Spinal cord (tissue), 10 donors: Measurements from ENCODE around the gene METTL26. TPM values are rescaled to one million over a fixed set of nuclear protein-coding genes. Genes with fewer than 3 reads are reported as not detected.

Experiments
- DNase-seq, 6 donors: peaks; one replicate each; pipeline versions ENCODE4 v3.0.0 to v3.0.0-alpha.2; 2013 to 2015; ENCODE audit warnings: low spot score in 6 of 6, low read depth in 4 of 6
- H3K27ac ChIP-seq: one replicate; pipeline ENCODE4 v1.5.1; 2013; ENCODE audit warnings: low read depth, low read length, control low read depth
- H3K27me3 ChIP-seq: one replicate; pipeline ENCODE4 v1.6.1; 2013; ENCODE audit warnings: low read length; ENCODE audit not compliant: control insufficient read depth, insufficient read depth
- H3K36me3 ChIP-seq: one replicate; pipeline ENCODE4 v1.6.1; 2013; ENCODE audit warnings: low read length; ENCODE audit not compliant: control insufficient read depth, insufficient read depth
- H3K4me1 ChIP-seq: one replicate; pipeline ENCODE4 v1.6.1; 2013; ENCODE audit warnings: low read length; ENCODE audit not compliant: control insufficient read depth, insufficient read depth
- H3K4me3 ChIP-seq: one replicate; pipeline ENCODE4 v1.5.1; 2013; ENCODE audit warnings: low read depth, low read length, control low read depth
- H3K9me3 ChIP-seq: one replicate; pipeline ENCODE4 v1.6.1; 2013; ENCODE audit warnings: low read length; ENCODE audit not compliant: control insufficient read depth, insufficient read depth
- WGBS: methylation state at CpG from one replicate; pipeline ENCODE4 v1.1.5; 2013; ENCODE audit warnings: missing lambda C conversion rate; ENCODE audit not compliant: insufficient coverage; 5-methylcytosine and 5-hydroxymethylcytosine counted together
- polyA plus RNA-seq, 2 donors: library from polyadenylated mRNA; unstranded; fragments of 120-200 nt; gene quantifications; one replicate each; pipeline ENCODE4 v1.2.1, GENCODE V29; 2013; ENCODE audit not compliant: insufficient read length in 2 of 2
- total RNA-seq, 2 donors: library from RNA; depleted of rRNA in 1 of 2; stranded (reverse); fragments of 120-200 nt in 1 of 2; fragments of >200 nt in 1 of 2; gene quantifications; one replicate each; pipeline versions ENCODE4 v1.2.3 to v1.2.4, GENCODE V29; 2013 to 2014
- donor health status: healthy.

METTL26 gene
- total and polyA plus RNA-seq, 4 donors = 26.8 to 124 (median 96.3) TPM

GRCh38 chr16:591892-592517 is 44.1 kb downstream of the METTL26 start:
- Histone ChIP-seq H3K36me3 (peaks cover 48% of the 10 kb centered on the region), H3K9me3 (no peaks in the 10 kb centered on the region), H3K27me3 (no peaks in the 10 kb centered on the region), H3K4me1 (peaks cover 57% of the 10 kb centered on the region), H3K4me3 (no peak overlapping the region), H3K27ac (no peak overlapping the region)
- DNase-seq = no peak
- WGBS = 88% methylated on average over 14 of the region's 15 CpGs

DNA sequence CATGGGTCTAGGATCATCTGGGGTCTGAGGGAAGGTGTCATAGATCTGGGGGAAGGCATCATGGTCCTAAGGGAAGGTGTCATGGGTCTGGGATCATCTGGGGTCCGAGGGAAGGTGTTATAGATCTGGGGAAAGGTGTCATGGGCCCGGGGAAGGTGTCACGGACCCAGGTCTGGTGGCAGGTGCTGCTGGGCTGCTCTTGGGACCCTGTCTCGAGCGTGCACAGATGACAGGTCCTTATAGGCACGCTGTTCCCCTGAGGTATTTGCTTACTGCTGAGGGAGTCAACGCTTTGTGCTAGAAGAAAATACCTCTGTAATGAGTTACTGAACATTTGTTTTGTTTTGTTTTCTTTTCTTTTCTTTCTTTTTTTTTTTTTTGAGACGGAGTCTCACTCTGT is 44.9 kb downstream of the METTL26 start:
- Histone ChIP-seq H3K4me3 (peak overlapping the region; percentile 82), H3K27me3 (no peaks in the 10 kb centered on the region), H3K9me3 (no peaks in the 10 kb centered on the region), H3K4me1 (peaks cover 65% of the 10 kb centered on the region), H3K27ac (no peak overlapping the region), H3K36me3 (peaks cover 43% of the 10 kb centered on the region)
- no peak for DNase-seq
- 75% methylated on average over 5 of the region's 8 CpGs for WGBS

DNA sequence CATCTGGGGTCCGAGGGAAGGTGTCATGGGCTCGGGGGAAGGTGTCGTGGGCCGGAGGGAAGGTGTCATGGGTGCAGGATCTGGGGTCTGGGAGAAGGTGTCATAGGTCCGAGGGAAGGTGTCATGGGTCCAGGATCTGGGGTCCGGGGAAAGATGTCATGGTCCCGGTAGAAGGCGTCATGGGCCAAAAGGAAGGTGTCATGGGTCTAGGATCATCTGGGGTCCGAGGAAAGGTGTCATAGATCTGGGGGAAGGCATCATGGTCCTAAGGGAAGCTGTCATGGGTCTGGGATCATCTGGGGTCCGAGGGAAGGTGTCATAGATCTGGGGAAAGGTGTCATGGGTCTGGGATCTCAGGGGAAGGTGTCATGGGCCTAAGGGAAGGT is 45.3 kb downstream of the METTL26 start:
- peak overlapping the region; percentile 82 for H3K4me3 ChIP-seq
- WGBS = 73% methylated on average over 10 of the region's 10 CpGs
- H3K9me3 ChIP-seq = no peaks in the 10 kb centered on the region
- DNase-seq = no peak
- H3K27me3 ChIP-seq = no peaks in the 10 kb centered on the region
- H3K36me3 ChIP-seq = peaks cover 40% of the 10 kb centered on the region
- H3K27ac ChIP-seq = no peak overlapping the region
- peaks cover 69% of the 10 kb centered on the region for H3K4me1 ChIP-seq

- Histone ChIP-seq H3K4me1 (peaks cover 74% of the 10 kb centered on the region), H3K4me3 (peak overlapping the region; percentile 82), H3K27ac (no peak overlapping the region), H3K9me3 (no peaks in the 10 kb centered on the region), H3K36me3 (peaks cover 39% of the 10 kb centered on the region), H3K27me3 (no peaks in the 10 kb centered on the region)
- no peak for DNase-seq
- WGBS = under 1% methylated on average over 71 of the region's 71 CpGs
Observed at GRCh38 chr16:590188-590814, 45.8 kb downstream of the METTL26 start.

GRCh38 chr16:589658-590187 is 46.4 kb downstream of the METTL26 start, which contains the start of gene RAB40C:
RAB40C (plus strand) TSS chr16:590066; CDS start chr16:590292, 226 bp downstream.
- peaks cover 76% of the 10 kb centered on the region for H3K4me1 ChIP-seq
- H3K4me3 ChIP-seq = peak within 1 kb of the TSS; percentile 82
- WGBS = under 1% methylated on average over 67 of the region's 67 CpGs
- peak; percentile 93 to 99 (median 95) for DNase-seq
- peaks cover 35% of the 10 kb centered on the region for H3K36me3 ChIP-seq
- H3K9me3 ChIP-seq = no peaks in the 10 kb centered on the region
- peak within 1 kb of the TSS; percentile 97 for H3K27ac ChIP-seq
- no peaks in the 10 kb centered on the region for H3K27me3 ChIP-seq

- H3K27me3 ChIP-seq = no peaks in the 10 kb centered on the region
- under 1% methylated on average over 107 of the region's 107 CpGs for WGBS
- H3K4me1 ChIP-seq = peaks cover 73% of the 10 kb centered on the region
- H3K27ac ChIP-seq = peak overlapping the region; percentile 97
- peak; percentile 91 to 99 (median 96) for DNase-seq
- H3K4me3 ChIP-seq = peak overlapping the region; percentile 81
- no peaks in the 10 kb centered on the region for H3K9me3 ChIP-seq
- peaks cover 32% of the 10 kb centered on the region for H3K36me3 ChIP-seq
Observed at GRCh38 chr16:588889-589657, 47.0 kb downstream of the METTL26 start.

- peak in 2 of 6 donors; percentile 60 to 64 for DNase-seq
- H3K4me3 ChIP-seq = peak overlapping the region; percentile 81
- 0% methylated on average over 21 of the region's 21 CpGs for WGBS
- H3K27ac ChIP-seq = peak overlapping the region; percentile 97
- H3K9me3 ChIP-seq = no peaks in the 10 kb centered on the region
- peaks cover 70% of the 10 kb centered on the region for H3K4me1 ChIP-seq
- H3K36me3 ChIP-seq = peaks cover 32% of the 10 kb centered on the region
- H3K27me3 ChIP-seq = no peaks in the 10 kb centered on the region
Observed at GRCh38 chr16:588639-588888, 47.5 kb downstream of the METTL26 start.

DNA sequence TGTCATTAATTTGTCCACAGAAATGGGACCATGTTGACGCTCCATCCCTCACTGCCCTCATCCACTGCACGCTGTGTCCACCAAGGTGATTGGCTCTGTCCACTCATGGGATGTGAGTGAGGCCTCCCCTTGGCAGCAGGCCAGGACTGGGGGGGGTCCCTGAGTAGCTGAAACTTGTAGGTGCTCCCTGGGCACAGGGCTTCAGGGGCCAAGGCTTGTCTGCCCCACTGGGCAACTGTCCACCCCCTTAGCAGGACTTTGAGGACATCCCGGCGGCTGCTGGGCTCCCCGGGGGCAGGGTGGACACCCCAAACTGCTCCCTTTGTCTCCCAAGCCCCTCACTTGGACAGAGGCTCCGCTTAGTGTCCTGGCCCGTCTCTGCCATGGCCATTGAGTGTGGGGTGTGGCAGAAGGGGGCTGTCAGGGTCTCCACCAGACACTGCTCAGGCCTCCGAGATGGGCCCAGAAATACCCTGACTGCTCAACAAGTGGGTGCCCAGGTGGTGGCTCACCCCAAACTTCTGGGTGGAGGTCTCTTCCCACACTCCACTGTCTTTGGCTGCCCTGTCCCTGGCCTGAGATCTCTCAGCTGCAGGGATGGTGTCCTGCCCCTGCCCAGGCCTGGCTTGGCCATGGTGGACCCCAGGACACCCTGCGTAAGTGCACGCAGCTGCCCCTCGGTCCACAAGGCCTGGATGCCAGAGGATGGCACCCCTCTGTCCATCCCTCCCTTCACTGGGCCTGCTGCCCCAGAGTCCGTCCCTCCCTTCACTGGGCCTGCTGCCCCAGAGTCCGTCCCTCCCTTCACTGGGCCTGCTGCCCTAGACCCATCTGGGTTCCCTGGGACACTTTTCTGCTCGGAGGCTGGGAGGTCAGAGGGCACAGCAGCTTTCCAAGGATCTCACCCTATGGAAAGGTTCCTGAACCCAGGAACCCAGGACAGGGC is 49.2 kb downstream of the METTL26 start:
- Histone ChIP-seq H3K27me3 (no peaks in the 10 kb centered on the region), H3K4me1 (peaks cover 62% of the 10 kb centered on the region), H3K27ac (no peak overlapping the region), H3K4me3 (no peak overlapping the region), H3K36me3 (peaks cover 32% of the 10 kb centered on the region), H3K9me3 (no peaks in the 10 kb centered on the region)
- no peak for DNase-seq
- WGBS = 77% methylated on average over 10 of the region's 14 CpGs

GRCh38 chr16:586047-586644 is 50.0 kb downstream of the METTL26 start:
- Histone ChIP-seq H3K27ac (no peak overlapping the region), H3K27me3 (no peaks in the 10 kb centered on the region), H3K4me1 (peaks cover 55% of the 10 kb centered on the region), H3K9me3 (no peaks in the 10 kb centered on the region), H3K4me3 (no peak overlapping the region), H3K36me3 (peaks cover 35% of the 10 kb centered on the region)
- 42% methylated on average over 16 of the region's 16 CpGs for WGBS
- no peak for DNase-seq
